Memory B cell (primary cell): ENCODE results near the gene RMRP.
A peak's percentile ranks its signal among the peaks of the same experiment; 100 is the strongest.

Source experiments
- ATAC-seq: fragments of 150-1000 bp; cut with Tn5 transposase; 2 replicates; pipeline ENCODE4 v1.10.0; 2021; ENCODE audit warnings: low read depth, mild to moderate bottlenecking, moderate library complexity
- DNase-seq, 2 donors: peaks; one replicate each; pipeline ENCODE4 v3.0.0; 2022; ENCODE audit warnings: low spot score in 2 of 2
- H3K27ac Mint-ChIP-seq: one replicate; pipeline ENCODE4 v1.8.0; 2022; ENCODE audit warnings: mild to moderate bottlenecking, moderate library complexity, mixed read lengths
- H3K27me3 Mint-ChIP-seq: one replicate; pipeline ENCODE4 v1.8.0; 2022; ENCODE audit warnings: mixed read lengths
- H3K36me3 Mint-ChIP-seq: one replicate; pipeline ENCODE4 v1.8.0; 2022; ENCODE audit warnings: mild to moderate bottlenecking, mixed read lengths
- H3K4me1 Mint-ChIP-seq: one replicate; pipeline ENCODE4 v1.8.0; 2022; ENCODE audit warnings: mixed read lengths
- H3K4me3 Mint-ChIP-seq: one replicate; pipeline ENCODE4 v1.8.0; 2022; ENCODE audit warnings: mild to moderate bottlenecking, moderate library complexity, mixed read lengths
- H3K9me3 Mint-ChIP-seq: one replicate; pipeline ENCODE4 v1.8.0; 2022; ENCODE audit warnings: mixed read lengths

RMRP gene

GRCh38 chr9:35611230-35611797 is 46.5 kb downstream of the RMRP start:
- ATAC-seq, result peak; percentile 97
- no peak overlapping the region for H3K4me3 Mint-ChIP-seq
- H3K27ac Mint-ChIP-seq, result peak overlapping the region; percentile 46
- no peaks in the 10 kb centered on the region for H3K27me3 Mint-ChIP-seq
- H3K4me1 Mint-ChIP-seq, result peaks cover 43% of the 10 kb centered on the region
- H3K9me3 Mint-ChIP-seq, result no peaks in the 10 kb centered on the region
- H3K36me3 Mint-ChIP-seq, result peaks cover 37% of the 10 kb centered on the region
- peak in 1 of 2 donors; percentile 44 for DNase-seq

- Mint-ChIP-seq H3K27me3 (no peaks in the 10 kb centered on the region), H3K4me3 (no peak overlapping the region), H3K36me3 (peaks cover 30% of the 10 kb centered on the region), H3K27ac (no peak overlapping the region), H3K9me3 (no peaks in the 10 kb centered on the region), H3K4me1 (peaks cover 37% of the 10 kb centered on the region)
- DNase-seq, result no peak
- ATAC-seq, result no peak
Observed at GRCh38 chr9:35609820-35610163, 48.0 kb downstream of the RMRP start.

- no peak overlapping the region for H3K4me3 Mint-ChIP-seq
- DNase-seq (no peak), ATAC-seq (no peak)
- no peaks in the 10 kb centered on the region for H3K9me3 Mint-ChIP-seq
- H3K36me3 Mint-ChIP-seq, result peaks cover 26% of the 10 kb centered on the region
- no peak overlapping the region for H3K27ac Mint-ChIP-seq
- no peaks in the 10 kb centered on the region for H3K27me3 Mint-ChIP-seq
- peaks cover 34% of the 10 kb centered on the region for H3K4me1 Mint-ChIP-seq
Observed at GRCh38 chr9:35609001-35609819, 48.6 kb downstream of the RMRP start.

- no peak for DNase-seq
Observed at GRCh38 chr9:35608221-35608620, 49.6 kb downstream of the RMRP start.

More at GRCh38 chr9:35608221-35608620, 49.6 kb downstream of the RMRP start:
- H3K4me1 Mint-ChIP-seq, result peaks cover 35% of the 10 kb centered on the region
- no peaks in the 10 kb centered on the region for H3K9me3 Mint-ChIP-seq
- peaks cover 20% of the 10 kb centered on the region for H3K36me3 Mint-ChIP-seq
- no peak overlapping the region for H3K27ac Mint-ChIP-seq
- no peaks in the 10 kb centered on the region for H3K27me3 Mint-ChIP-seq
- ATAC-seq, result no peak
- H3K4me3 Mint-ChIP-seq, result no peak overlapping the region
